NCI-H2196 (cell line): Measurements from ENCODE around the gene ANKRD23.
A peak's percentile ranks its signal among the peaks of the same experiment; 100 is the strongest.
"Not testable (repeated sequence)": the region's sequence is repeated elsewhere in the genome, so short reads cannot be mapped to it uniquely, and the experiment has no call there.

Source experiments
- DNase-seq: peaks from one replicate; lab custom pipeline; 2025; ENCODE audit not compliant: unreplicated experiment; lab: John Stamatoyannopoulos, UW

The ANKRD23 gene

GRCh38 chr2:96819128-96819875 is 24.5 kb downstream of the ANKRD23 start:
- no peak for DNase-seq

GRCh38 chr2:96817882-96818281 is 25.9 kb downstream of the ANKRD23 start:
- no peak for DNase-seq

DNA sequence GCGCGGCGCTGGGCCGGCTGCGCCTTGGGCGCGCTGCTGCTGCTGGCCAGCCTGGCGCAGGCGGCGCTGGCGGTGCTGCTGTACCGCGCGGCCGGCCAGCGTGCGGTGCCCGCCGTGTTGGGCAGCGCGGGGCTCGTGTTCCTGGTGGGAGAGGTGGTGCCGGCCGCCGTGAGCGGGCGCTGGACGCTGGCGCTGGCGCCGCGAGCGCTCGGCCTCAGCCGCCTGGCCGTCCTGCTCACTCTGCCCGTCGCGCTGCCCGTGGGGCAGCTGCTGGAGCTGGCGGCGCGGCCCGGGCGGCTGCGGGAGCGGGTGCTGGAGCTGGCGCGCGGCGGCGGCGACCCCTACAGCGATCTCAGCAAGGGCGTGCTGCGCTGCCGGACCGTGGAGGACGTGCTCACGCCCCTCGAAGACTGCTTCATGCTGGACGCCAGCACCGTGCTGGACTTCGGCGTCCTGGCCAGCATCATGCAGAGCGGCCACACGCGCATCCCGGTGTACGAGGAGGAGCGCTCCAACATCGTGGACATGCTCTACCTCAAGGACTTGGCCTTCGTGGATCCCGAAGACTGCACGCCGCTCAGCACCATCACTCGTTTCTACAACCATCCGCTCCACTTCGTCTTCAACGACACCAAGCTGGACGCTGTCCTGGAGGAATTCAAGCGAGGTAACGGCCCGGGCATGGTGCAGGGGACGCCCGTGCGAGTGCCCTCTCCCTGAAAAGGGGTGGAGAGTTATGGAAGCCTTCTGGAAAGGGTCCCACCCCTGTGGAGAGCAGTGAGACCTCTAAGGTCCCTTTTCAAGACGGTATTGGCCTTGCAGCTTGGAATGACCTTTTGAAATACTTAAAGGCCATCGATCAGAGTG is 26.8 kb downstream of the ANKRD23 start:
- no peak for DNase-seq

GRCh38 chr2:96816127-96816835 is 27.5 kb downstream of the ANKRD23 start, which contains the start of gene CNNM3:
CNNM3 (plus strand) TSS chr2:96816268; CDS start chr2:96816278, 10 bp downstream.
- DNase-seq: peak; percentile 94

DNA sequence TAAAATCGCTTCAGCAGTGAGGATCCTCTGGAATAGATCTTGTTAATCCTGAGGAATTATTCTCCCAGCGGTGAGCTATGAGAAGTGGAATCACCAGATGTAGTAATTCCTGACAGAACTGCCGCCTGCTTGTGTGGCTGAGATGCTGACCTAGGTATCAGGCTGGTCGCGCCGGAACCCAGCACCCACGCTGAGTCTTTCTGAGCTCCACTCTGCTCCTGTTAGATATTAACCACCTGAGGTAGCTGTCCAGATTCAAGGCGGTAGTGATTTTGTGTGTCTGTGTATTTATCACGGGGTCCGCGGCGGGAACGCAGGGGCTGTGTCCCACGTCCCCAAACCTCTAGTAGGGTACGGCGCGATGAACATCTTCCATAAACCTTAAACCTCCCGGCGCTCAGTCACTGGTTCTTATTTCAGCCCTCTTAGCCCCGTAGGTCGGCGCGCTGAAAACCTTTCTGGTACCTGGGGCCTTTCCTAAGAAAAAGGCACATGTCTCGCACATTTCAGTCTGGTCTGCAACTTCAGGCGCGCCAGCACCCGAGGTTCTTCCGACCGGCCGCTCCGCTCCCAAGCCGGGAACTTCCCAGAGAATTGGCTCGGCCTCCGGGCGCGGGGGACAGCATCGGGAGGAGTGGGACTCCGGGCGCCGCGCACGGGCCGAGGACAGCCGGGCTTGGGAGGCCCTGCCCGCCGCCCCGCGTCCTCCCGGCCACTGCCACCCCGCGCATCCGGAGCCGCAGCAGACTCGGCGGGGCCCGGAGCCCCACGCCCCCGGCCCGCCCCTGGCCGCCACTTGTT is 28.3 kb downstream of the ANKRD23 start:
- DNase-seq: no peak

DNA sequence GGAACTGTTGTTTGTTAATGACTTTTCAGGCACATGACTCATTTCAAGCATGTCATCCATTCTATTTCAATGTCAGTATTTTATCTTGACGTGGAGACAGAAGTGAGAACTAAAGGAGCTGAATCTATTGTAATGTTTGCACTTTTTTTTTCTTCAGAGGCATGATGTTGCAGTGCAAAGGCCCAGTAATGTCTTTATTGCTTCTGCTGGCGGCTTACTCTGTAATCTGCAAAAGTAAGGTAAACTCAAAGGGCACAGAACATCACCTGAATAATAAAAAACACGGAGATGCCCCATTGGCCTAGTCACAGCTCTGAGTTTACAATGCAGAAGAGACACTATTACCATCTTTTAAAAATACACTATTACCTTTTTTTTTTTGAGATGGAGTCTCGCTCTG is 30.2 kb downstream of the ANKRD23 start:
- DNase-seq: no peak

DNA sequence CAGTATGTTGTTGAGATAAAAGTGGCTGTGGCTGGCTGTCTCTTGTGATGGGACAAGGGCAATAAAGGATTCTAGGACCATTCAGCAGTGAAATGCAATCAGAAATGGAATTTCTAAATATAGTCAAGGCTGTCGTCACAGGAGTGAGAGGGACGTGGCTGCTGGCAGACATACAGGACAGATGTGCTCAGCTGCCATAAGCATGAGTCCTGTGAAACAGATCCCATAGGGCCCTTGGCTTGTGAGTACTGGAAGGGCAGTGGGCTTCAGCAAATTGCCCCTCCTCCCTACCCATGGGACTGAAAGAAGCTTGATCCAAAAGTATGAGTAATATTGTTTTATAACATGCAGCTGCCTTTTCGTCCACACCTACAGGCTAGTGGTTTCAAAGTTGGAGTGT is 31.9 kb downstream of the ANKRD23 start:
- DNase-seq: no peak

- no peak for DNase-seq
Observed at GRCh38 chr2:96810783-96811192, 33.0 kb downstream of the ANKRD23 start.

- no peak for DNase-seq
Observed at GRCh38 chr2:96809951-96810782, 33.7 kb downstream of the ANKRD23 start.

GRCh38 chr2:96809216-96809882 is 34.5 kb downstream of the ANKRD23 start:
- no peak for DNase-seq

DNA sequence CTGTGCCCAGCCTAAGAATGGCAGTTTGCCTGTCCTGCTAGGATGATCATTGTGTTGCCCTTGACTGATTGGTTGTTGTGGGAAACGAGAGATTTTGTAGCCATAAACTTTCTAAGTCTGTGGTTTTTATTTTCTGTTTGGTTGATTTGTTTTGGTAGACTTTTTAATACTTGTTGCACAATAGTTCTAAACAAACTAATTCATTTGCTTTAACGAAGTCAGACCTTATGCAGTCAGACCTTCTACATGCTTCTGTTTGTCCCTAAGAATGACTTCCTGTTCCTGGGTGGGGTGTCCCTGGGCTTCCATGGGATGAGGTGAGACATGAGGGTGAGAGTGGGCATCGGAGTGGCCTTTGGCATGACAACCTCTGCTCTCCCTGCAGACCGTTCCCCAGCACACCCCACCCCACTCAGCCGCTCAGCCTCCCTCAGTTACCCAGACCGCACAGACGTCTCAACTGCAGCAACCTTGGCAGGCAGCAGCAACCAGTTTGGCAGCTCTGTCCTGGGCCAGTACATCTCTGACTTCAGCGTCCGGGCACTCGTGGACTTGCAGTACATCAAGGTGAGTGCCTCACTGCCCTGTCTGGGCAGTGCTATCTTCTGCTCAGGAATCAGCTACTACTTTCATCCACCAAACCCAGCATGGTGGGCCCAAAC is 35.5 kb downstream of the ANKRD23 start:
- no peak for DNase-seq

- no peak for DNase-seq
Observed at GRCh38 chr2:96807127-96807471, 36.7 kb downstream of the ANKRD23 start.

DNA sequence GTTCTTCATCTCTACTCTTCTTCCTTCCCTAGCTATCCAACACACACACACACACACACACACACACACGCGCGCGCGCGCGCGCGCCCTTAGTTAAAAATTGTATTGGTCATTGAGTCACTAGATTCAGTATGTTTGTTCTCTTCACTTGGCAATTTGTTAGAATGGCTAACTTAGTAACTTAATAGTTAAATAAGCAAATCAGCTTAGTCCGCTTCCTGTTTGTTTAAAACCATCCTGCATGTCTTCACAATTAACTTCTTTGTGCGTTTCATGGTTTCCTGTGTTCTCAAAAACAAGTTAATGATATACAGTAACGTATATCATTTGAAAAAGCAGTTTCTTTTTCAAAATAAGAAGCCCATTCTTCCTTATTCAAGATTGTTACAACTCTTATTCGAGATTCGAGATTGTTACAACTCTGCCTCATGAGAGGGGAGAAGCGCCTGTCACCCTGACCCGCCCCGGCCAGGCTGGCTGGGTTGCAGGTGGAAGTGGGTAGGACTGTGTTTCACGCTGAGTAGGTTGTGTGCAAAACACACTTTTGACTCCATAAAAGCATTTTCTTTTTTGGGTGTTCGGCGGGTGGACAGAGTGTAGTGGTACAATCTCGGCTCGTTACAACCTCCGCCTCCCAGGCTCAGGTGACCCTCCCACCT is 37.2 kb downstream of the ANKRD23 start:
- DNase-seq: no peak

DNA sequence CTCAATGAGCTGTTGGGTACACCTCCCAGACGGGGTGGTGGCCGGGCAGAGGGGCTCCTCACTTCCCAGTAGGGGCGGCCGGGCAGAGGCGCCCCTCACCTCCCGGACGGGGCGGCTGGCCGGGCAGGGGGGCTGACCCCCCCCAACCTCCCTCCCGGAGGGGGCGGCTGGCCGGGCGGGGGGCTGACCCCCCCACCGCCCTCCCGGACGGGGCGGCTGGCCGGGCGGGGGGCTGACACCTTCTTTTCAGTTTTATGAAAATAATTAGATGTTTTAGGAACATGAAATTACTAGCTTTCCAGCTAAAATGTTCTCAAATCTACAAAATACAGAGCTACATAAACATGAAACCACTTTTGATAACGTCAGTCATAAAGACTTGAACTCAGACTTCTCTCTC is 37.9 kb downstream of the ANKRD23 start:
- not testable (repeated sequence) for DNase-seq

GRCh38 chr2:96804986-96805385 is 38.8 kb downstream of the ANKRD23 start:
- no peak for DNase-seq

- no peak for DNase-seq
Observed at GRCh38 chr2:96802721-96803120, 41.1 kb downstream of the ANKRD23 start.

- no peak for DNase-seq
Observed at GRCh38 chr2:96801786-96802595, 41.8 kb downstream of the ANKRD23 start.
